GM12878 (cell line): Measurements from ENCODE around the gene S1PR4. TPM values are rescaled to one million over a fixed set of nuclear protein-coding genes. Genes with fewer than 3 reads are reported as not detected.

Experiments
- ATAC-seq: fragments of 200-7000 bp; cut with Tn5 transposase; 3 replicates; pipeline ENCODE4 v1.9.1; 2020; ENCODE audit warnings: mild to moderate bottlenecking, moderate library complexity
- BruUV-seq: library from RNA; stranded (reverse); fragments of 400-500 nt; replicated peaks from 2 replicates; lab custom pipeline; 2021; lab: Mats Ljungman, UMichigan
- CTCF ChIA-PET: fragments of 300-600 bp; sonication (Branson Sonifier 250); formaldehyde crosslinking; extraction: SDS; loops from one replicate; lab custom pipeline; 2021; ENCODE audit warnings: inconsistent platforms; lab: Yijun Ruan, JAX
- POLR2A ChIA-PET: fragments of 350-600 bp; formaldehyde crosslinking; extraction: SDS; loops from one replicate; lab custom pipeline; 2021; ENCODE audit warnings: inconsistent platforms; lab: Charles Lee
- RAD21 ChIA-PET: fragments of 300-600 bp; sonication (Branson Sonifier 250); formaldehyde crosslinking; loops from one replicate; lab custom pipeline; 2023; ENCODE audit warnings: antibody characterized with exemption; ENCODE audit not compliant: unreplicated experiment; lab: Charles Lee
- SMC1A ChIA-PET: fragments of 300-600 bp; sonication (Branson Sonifier 250); formaldehyde crosslinking; loops from one replicate; lab custom pipeline; 2023; ENCODE audit not compliant: unreplicated experiment, uncharacterized antibody; lab: Charles Lee
- DNase-seq: peaks from one replicate; pipeline ENCODE4 v3.0.0-alpha.2; 2011; ENCODE audit warnings: low read depth, low spot score
- FAIRE-seq: peaks from 3 replicates; lab custom pipeline; 2011; peaks lifted over from hg19 to GRCh38; lab: Jason Lieb, UNC
- H2AFZ ChIP-seq: 2 replicates; pipeline ENCODE4 v1.6.0; 2011; ENCODE audit warnings: low read depth, low read length, control low read depth; ENCODE audit not compliant: control insufficient read depth
- H3K27ac ChIP-seq: 2 replicates; pipeline ENCODE4 v1.5.1; 2011; ENCODE audit warnings: control low read depth; ENCODE audit not compliant: control insufficient read depth, insufficient read depth
- H3K27me3 ChIP-seq, 2 experiments: replicated peaks in 1 of 2; 2 replicates each; pipeline versions ENCODE4 v1.6.0 to v1.6.1; 2011; ENCODE audit warnings: low read length in 1 of 2; ENCODE audit not compliant: control insufficient read depth in 2 of 2, insufficient read depth in 2 of 2
- H3K36me3 ChIP-seq, 2 experiments: 2 replicates each; pipeline ENCODE4 v1.5.1; 2011; ENCODE audit warnings: low read length in 1 of 2; ENCODE audit not compliant: control insufficient read depth in 2 of 2, insufficient read depth in 2 of 2
- H3K4me1 ChIP-seq: 2 replicates; pipeline ENCODE4 v1.6.1; 2011; ENCODE audit warnings: mild to moderate bottlenecking, low read length, moderate library complexity, mixed read lengths; ENCODE audit not compliant: control insufficient read depth, insufficient read depth
- H3K4me2 ChIP-seq: 2 replicates; pipeline ENCODE4 v1.6.0; 2011; ENCODE audit warnings: control low read depth; ENCODE audit not compliant: control insufficient read depth, insufficient read depth
- H3K4me3 ChIP-seq: fragments of 200-600 bp; sonication (generic); 2 replicates; pipeline ENCODE4 v1.5.1; 2016
- H3K79me2 ChIP-seq: 2 replicates; pipeline ENCODE4 v1.6.0; 2011; ENCODE audit warnings: low read length; ENCODE audit not compliant: control insufficient read depth, insufficient read depth
- H3K9ac ChIP-seq: 2 replicates; pipeline ENCODE4 v1.8.0; 2011; ENCODE audit warnings: low read length, control low read depth, mixed read lengths; ENCODE audit not compliant: control insufficient read depth, insufficient read depth
- H3K9me3 ChIP-seq: replicated peaks from 3 replicates; pipeline ENCODE4 v1.5.1; 2011; ENCODE audit warnings: mild to moderate bottlenecking, low read length; ENCODE audit not compliant: control insufficient read depth, insufficient read depth
- H4K20me1 ChIP-seq: 2 replicates; pipeline ENCODE4 v1.6.0; 2011; ENCODE audit not compliant: control insufficient read depth, insufficient read depth
- ATF2 ChIP-seq: IDR thresholded peaks from 2 replicates; pipeline ENCODE4 v1.6.1; 2012; ENCODE audit warnings: low read length, inconsistent platforms
- BHLHE40 ChIP-seq, 2 experiments: fragments of 450-650 bp in 1 of 2; IDR thresholded peaks; 2 replicates each; pipeline ENCODE4 v1.6.1; 2011 to 2017; ENCODE audit warnings: low read depth in 2 of 2, borderline replicate concordance in 1 of 2, improper control_type of control experiment in 1 of 2, low read length in 1 of 2, mild to moderate bottlenecking in 1 of 2
- CHD2 ChIP-seq: IDR thresholded peaks from 2 replicates; pipeline ENCODE4 v1.6.1; 2011; ENCODE audit warnings: low read depth, low read length, improper control_type of control experiment, borderline replicate concordance
- EZH2 ChIP-seq: IDR thresholded peaks from 2 replicates; pipeline ENCODE4 v1.6.1; 2012; ENCODE audit warnings: low read depth, mild to moderate bottlenecking, control low read depth, inconsistent platforms, low read length, borderline replicate concordance; ENCODE audit not compliant: control insufficient read depth
- GABPA ChIP-seq: IDR thresholded peaks from 2 replicates; pipeline ENCODE4 v1.6.1; 2014; ENCODE audit warnings: antibody characterized with exemption, low read depth, mild to moderate bottlenecking, inconsistent platforms
- JUNB ChIP-seq: IDR thresholded peaks from 2 replicates; pipeline ENCODE4 v1.6.1; 2016; ENCODE audit warnings: antibody characterized with exemption, mild to moderate bottlenecking
- KAT2A ChIP-seq: conservative IDR thresholded peaks from 2 replicates; pipeline ENCODE4 v1.6.1; 2011; ENCODE audit warnings: low read depth, low read length; ENCODE audit not compliant: control insufficient read depth
- MEF2A ChIP-seq: IDR thresholded peaks from 2 replicates; pipeline ENCODE4 v1.6.1; 2011; ENCODE audit warnings: low read depth, mild to moderate bottlenecking, low read length, moderate library complexity; ENCODE audit not compliant: insufficient read depth
- MTA3 ChIP-seq: IDR thresholded peaks from 2 replicates; pipeline ENCODE4 v1.6.1; 2012; ENCODE audit warnings: low read length, inconsistent platforms, borderline replicate concordance
- NFXL1 ChIP-seq: fragments of 450-650 bp; IDR thresholded peaks from 2 replicates; pipeline ENCODE4 v1.6.1; 2017; ENCODE audit warnings: antibody characterized with exemption, mild to moderate bottlenecking, borderline replicate concordance
- NFYA ChIP-seq: IDR thresholded peaks from 2 replicates; pipeline ENCODE4 v1.6.1; 2011; ENCODE audit warnings: low read depth, mild to moderate bottlenecking, low read length, improper control_type of control experiment, borderline replicate concordance
- NRF1 ChIP-seq: conservative IDR thresholded peaks from 2 replicates; pipeline ENCODE4 v1.6.1; 2011; ENCODE audit warnings: mild to moderate bottlenecking, low read depth, low read length, improper control_type of control experiment
- SMARCA5 ChIP-seq: fragments of 450-650 bp; IDR thresholded peaks from 2 replicates; pipeline ENCODE4 v1.6.1; 2017; ENCODE audit warnings: mild to moderate bottlenecking
- TARDBP ChIP-seq: IDR thresholded peaks from 2 replicates; pipeline ENCODE4 v1.6.1; 2016; ENCODE audit warnings: borderline replicate concordance
- ZNF217 ChIP-seq: fragments of 450-650 bp; IDR thresholded peaks from 2 replicates; pipeline ENCODE4 v1.6.1; 2017; ENCODE audit warnings: antibody characterized with exemption, mild to moderate bottlenecking
- WGBS: methylation state at CpG from one replicate; pipeline ENCODE4 v1.1.6; 2016; ENCODE audit warnings: low lambda C conversion rate; ENCODE audit not compliant: insufficient replicate concordance, insufficient coverage; ENCODE audit errors: missing lambda C conversion rate; 5-methylcytosine and 5-hydroxymethylcytosine counted together
- in situ Hi-C: fragments of 300-500 bp; cut with MboI; formaldehyde crosslinking; loops from 9 replicates; pipeline ENCODE4 v1.14.3; 2018; ENCODE audit warnings: mixed read lengths
- intact Hi-C: fragments of 100-400 bp; cut with micrococcal nuclease; formaldehyde crosslinking; loops from one replicate; pipeline ENCODE4 v1.14.2; 2022; ENCODE audit not compliant: unreplicated experiment
- polyA plus RNA-seq, 11 experiments: library from polyadenylated mRNA; depleted of rRNA in 4 of 11; unstranded in 6 of 11; stranded (reverse) in 5 of 11; fragments of >200 nt; fragmentation: Nextera tagmentation in 4 of 11; fragmentation: Illumina TruSeq in 1 of 11; extraction: Ambion mirVana in 4 of 11; extraction: Trizol in 1 of 11; gene quantifications; 1 replicate in 1 of 11; 2 replicates in 10 of 11; pipeline versions ENCODE4 v1.2.1 to v1.2.3, GENCODE V29; 2011 to 2016; ENCODE audit warnings: inconsistent platforms in 2 of 11, missing spikeins in 2 of 11, low read depth in 1 of 11
- total RNA-seq, 4 experiments: library from RNA; depleted of rRNA in 3 of 4; stranded (reverse); fragments of >200 nt in 3 of 4; fragmentation: Illumina TruSeq in 1 of 4; extraction: Trizol in 1 of 4; gene quantifications; 2 replicates each; pipeline versions ENCODE4 v1.2.1 to v1.2.3, GENCODE V29; 2013 to 2021

The S1PR4 gene
- total and polyA plus RNA-seq, 10 of the 15 experiments (the other 5 are each of a cell fraction or from before 2014, with no cell fraction given) = 0.19 to 57.7 (median 32.4) TPM; not detected in 1

- FAIRE-seq = no peak
- H3K4me2 ChIP-seq = peak overlapping the region; percentile 82; the same call in 1 of the 2 replicates
- WGBS = 65% methylated on average over 13 of the region's 13 CpGs
- peaks cover 64% of the 10 kb centered on the region for H3K79me2 ChIP-seq
- H4K20me1 ChIP-seq = no peaks in the 10 kb centered on the region; the same call in 1 of the 2 replicates
- H3K27ac ChIP-seq = no peak overlapping the region
- SMC1A ChIA-PET = no interaction called here
- intact Hi-C loops (no loop called here), in situ Hi-C loops (no loop called here)
- BruUV-seq = no TSS peak
- H3K9ac ChIP-seq = no peak overlapping the region
- RAD21 ChIA-PET = interaction anchor here (0.5 to 1.1 kb wide), 6 partner anchors 39 to 803 kb away, joined by 3 to 4 read pairs (median 3); no protein-coding TSS in a partner anchor
- no peaks in the 10 kb centered on the region for H3K9me3 ChIP-seq
- POLR2A ChIA-PET = no interaction called here
- H3K36me3 ChIP-seq = no peaks in the 10 kb centered on the region
- DNase-seq = no peak
- ATAC-seq = no peak
- no peak overlapping the region for H3K4me3 ChIP-seq
- H3K27me3 ChIP-seq = no peaks in the 10 kb centered on the region
- CTCF ChIA-PET = interaction anchor here (0.9 to 1.2 kb wide), 2 partner anchors 55 to 233 kb away, joined by 3 to 4 read pairs; no protein-coding TSS in a partner anchor
- no peak for TF ChIP-seq ATF2
- no peak for TF ChIP-seq BHLHE40 (IDR thresholded peaks at IDR 0.05; ENCODE audit: borderline replicate concordance in 1 of 2, low read depth in 2 of 2, low read length in 1 of 2)
- no peak for TF ChIP-seq KAT2A
- no peak for TF ChIP-seq MEF2A
- TF ChIP-seq TARDBP = no peak
- peak; percentile 86; the same call in 1 of the 2 replicates for TF ChIP-seq SMARCA5
- no peak for TF ChIP-seq GABPA
- no peak for TF ChIP-seq MTA3
- TF ChIP-seq EZH2 = no peak
- TF ChIP-seq NFYA = no peak
- no peak for TF ChIP-seq NRF1
- TF ChIP-seq ZNF217 = peak; percentile 58; the same call in 1 of the 2 replicates
- no peak for TF ChIP-seq NFXL1
- no peak for TF ChIP-seq CHD2
- TF ChIP-seq JUNB = no peak
- H3K4me1 ChIP-seq = peaks cover 14% of the 10 kb centered on the region
- H2AFZ ChIP-seq = no peak overlapping the region
Measured at GRCh38 chr19:3183721-3184641, 5.4 kb downstream of the S1PR4 start.
